ENCODE measurements around the gene CCND3.

DNA sequence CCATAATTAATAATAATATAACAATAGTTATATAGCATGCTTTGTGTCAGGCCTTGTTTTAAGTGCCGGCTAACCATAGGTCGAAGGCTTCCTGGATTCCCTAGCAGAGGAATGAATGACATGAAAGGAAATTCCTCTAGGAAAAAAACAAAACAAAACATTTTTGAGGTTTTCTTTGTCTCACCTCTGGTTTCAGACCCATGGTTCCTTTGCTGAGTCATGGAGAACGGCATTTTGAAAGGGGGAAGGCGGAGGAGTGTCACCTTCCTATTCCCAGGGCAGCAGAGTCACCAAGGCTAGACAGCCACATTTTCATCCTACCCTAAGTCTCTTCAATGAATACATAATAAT is 25.3 kb upstream of the CCND3 start:
- TF ChIP-seq, protein P1, sequence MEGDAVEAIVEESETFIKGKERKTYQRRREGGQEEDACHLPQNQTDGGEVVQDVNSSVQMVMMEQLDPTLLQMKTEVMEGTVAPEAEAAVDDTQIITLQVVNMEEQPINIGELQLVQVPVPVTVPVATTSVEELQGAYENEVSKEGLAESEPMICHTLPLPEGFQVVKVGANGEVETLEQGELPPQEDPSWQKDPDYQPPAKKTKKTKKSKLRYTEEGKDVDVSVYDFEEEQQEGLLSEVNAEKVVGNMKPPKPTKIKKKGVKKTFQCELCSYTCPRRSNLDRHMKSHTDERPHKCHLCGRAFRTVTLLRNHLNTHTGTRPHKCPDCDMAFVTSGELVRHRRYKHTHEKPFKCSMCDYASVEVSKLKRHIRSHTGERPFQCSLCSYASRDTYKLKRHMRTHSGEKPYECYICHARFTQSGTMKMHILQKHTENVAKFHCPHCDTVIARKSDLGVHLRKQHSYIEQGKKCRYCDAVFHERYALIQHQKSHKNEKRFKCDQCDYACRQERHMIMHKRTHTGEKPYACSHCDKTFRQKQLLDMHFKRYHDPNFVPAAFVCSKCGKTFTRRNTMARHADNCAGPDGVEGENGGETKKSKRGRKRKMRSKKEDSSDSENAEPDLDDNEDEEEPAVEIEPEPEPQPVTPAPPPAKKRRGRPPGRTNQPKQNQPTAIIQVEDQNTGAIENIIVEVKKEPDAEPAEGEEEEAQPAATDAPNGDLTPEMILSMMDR (conservative IDR thresholded peaks at IDR 0.05; ENCODE audit: low read depth in 2 of 2) = no peak
- TF ChIP-seq NANOG (IDR thresholded peaks at IDR 0.05; ENCODE audit: borderline replicate concordance) (no peak), STAT1 (IDR thresholded peaks at IDR 0.05; ENCODE audit: unreplicated experiment) (no peak), EZH2phosphoT487 (IDR thresholded peaks at IDR 0.05; ENCODE audit: unreplicated experiment) (no peak), POLR2AphosphoS5 (IDR thresholded peaks at IDR 0.05; ENCODE audit: low read depth) (no peak)
